H1 (cell line): ENCODE results near the gene TRAPPC12.

Source experiments
- CHD1 ChIP-seq: IDR thresholded peaks from 2 replicates; pipeline ENCODE4 v1.6.1; 2012; ENCODE audit warnings: low read depth, low read length, improper control_type of control experiment
- CREB1 ChIP-seq: IDR thresholded peaks from 2 replicates; pipeline ENCODE4 v1.6.1; 2012; ENCODE audit warnings: inconsistent platforms
- EP300 ChIP-seq, 2 experiments: IDR thresholded peaks; 1 replicate in 1 of 2; 2 replicates in 1 of 2; pipeline ENCODE4 v1.6.1; 2011 to 2012; ENCODE audit warnings: low read depth in 2 of 2, low read length in 2 of 2, mild to moderate bottlenecking in 2 of 2, borderline replicate concordance in 1 of 2, inconsistent platforms in 1 of 2, moderate library complexity in 1 of 2
- HDAC6 ChIP-seq: IDR thresholded peaks from one replicate; pipeline ENCODE4 v1.7.1; 2012; ENCODE audit warnings: low read depth, mild to moderate bottlenecking, inconsistent platforms, low read length, moderate library complexity
- PHF8 ChIP-seq: fragments of 200-600 bp; sonication (generic); conservative IDR thresholded peaks from 2 replicates; pipeline ENCODE4 v1.7.1; 2012; ENCODE audit warnings: low read depth, mild to moderate bottlenecking, inconsistent platforms, low read length, moderate library complexity
- POLR2A ChIP-seq, 2 experiments: IDR thresholded peaks; 1 replicate in 1 of 2; 2 replicates in 1 of 2; pipeline ENCODE4 v1.6.1; 2011; ENCODE audit warnings: low read depth in 2 of 2, low read length in 2 of 2, mild to moderate bottlenecking in 2 of 2; ENCODE audit errors: control extremely low read depth in 1 of 2
- SIRT6 ChIP-seq: IDR thresholded peaks from one replicate; pipeline ENCODE4 v1.7.1; 2012; ENCODE audit warnings: low read length, inconsistent platforms
- SUZ12 ChIP-seq: fragments of 200-600 bp; sonication (generic); IDR thresholded peaks from 2 replicates; pipeline ENCODE4 v1.6.1; 2012; ENCODE audit warnings: mild to moderate bottlenecking, inconsistent platforms, low read length, moderate library complexity, mixed read lengths
- TEAD4 ChIP-seq: IDR thresholded peaks from 2 replicates; pipeline ENCODE4 v1.6.1; 2012; ENCODE audit warnings: low read depth, low read length, inconsistent platforms, mixed read lengths
- YY1 ChIP-seq: IDR thresholded peaks from 2 replicates; pipeline ENCODE4 v1.6.1; 2011; ENCODE audit warnings: low read depth, mild to moderate bottlenecking, low read length
- TF ChIP-seq, protein P1 (sequence below), 3 experiments: IDR thresholded peaks; 1 replicate in 2 of 3; 2 replicates in 1 of 3; pipeline versions ENCODE4 v1.5.1 to v1.6.1; 2011; ENCODE audit warnings: low read length in 3 of 3, mild to moderate bottlenecking in 3 of 3, inconsistent platforms in 2 of 3, low read depth in 1 of 3, moderate library complexity in 1 of 3; ENCODE audit not compliant: insufficient read depth in 1 of 3; ENCODE audit errors: control extremely low read depth in 1 of 3
- TF ChIP-seq, protein P2 (sequence below): IDR thresholded peaks from 2 replicates; pipeline ENCODE4 v1.6.1; 2012; ENCODE audit warnings: low read length, inconsistent platforms

DNA sequence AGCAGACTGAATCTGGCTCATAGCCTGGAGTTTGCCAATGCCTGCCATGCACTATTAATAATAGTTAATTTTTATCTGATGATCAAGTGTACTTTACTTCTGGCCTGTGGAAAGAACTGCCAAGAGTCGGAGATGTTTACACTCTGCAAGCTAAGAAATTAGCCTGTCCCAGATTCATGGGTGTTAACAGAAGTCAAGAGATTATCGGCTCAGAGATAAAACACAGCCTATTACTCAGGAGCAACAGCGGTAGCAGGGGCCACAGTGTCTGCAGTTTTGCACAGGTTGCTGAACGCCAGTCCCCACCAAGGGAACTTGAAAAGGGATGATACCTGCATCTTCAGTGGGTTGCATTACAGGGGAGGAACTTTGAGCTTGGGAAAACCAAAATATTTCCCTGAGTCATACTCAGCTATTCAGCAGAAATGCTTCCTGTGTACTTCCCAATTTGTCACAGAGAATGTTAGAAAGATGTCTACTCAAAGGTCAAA lies 144.1 kb downstream of the TRAPPC12 start:
- TF ChIP-seq CREB1: no peak
- TF ChIP-seq, protein P1, sequence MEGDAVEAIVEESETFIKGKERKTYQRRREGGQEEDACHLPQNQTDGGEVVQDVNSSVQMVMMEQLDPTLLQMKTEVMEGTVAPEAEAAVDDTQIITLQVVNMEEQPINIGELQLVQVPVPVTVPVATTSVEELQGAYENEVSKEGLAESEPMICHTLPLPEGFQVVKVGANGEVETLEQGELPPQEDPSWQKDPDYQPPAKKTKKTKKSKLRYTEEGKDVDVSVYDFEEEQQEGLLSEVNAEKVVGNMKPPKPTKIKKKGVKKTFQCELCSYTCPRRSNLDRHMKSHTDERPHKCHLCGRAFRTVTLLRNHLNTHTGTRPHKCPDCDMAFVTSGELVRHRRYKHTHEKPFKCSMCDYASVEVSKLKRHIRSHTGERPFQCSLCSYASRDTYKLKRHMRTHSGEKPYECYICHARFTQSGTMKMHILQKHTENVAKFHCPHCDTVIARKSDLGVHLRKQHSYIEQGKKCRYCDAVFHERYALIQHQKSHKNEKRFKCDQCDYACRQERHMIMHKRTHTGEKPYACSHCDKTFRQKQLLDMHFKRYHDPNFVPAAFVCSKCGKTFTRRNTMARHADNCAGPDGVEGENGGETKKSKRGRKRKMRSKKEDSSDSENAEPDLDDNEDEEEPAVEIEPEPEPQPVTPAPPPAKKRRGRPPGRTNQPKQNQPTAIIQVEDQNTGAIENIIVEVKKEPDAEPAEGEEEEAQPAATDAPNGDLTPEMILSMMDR (IDR thresholded peaks at IDR 0.05; ENCODE audit: control extremely low read depth in 1 of 3, insufficient read depth in 1 of 3, low read depth in 1 of 3, low read length in 3 of 3): no peak
- no peak for TF ChIP-seq SIRT6
- TF ChIP-seq SUZ12: no peak
- TF ChIP-seq, protein P2, sequence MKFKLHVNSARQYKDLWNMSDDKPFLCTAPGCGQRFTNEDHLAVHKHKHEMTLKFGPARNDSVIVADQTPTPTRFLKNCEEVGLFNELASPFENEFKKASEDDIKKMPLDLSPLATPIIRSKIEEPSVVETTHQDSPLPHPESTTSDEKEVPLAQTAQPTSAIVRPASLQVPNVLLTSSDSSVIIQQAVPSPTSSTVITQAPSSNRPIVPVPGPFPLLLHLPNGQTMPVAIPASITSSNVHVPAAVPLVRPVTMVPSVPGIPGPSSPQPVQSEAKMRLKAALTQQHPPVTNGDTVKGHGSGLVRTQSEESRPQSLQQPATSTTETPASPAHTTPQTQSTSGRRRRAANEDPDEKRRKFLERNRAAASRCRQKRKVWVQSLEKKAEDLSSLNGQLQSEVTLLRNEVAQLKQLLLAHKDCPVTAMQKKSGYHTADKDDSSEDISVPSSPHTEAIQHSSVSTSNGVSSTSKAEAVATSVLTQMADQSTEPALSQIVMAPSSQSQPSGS: no peak
- TF ChIP-seq CHD1: no peak
- no peak for TF ChIP-seq TEAD4
- no peak for TF ChIP-seq POLR2A (IDR thresholded peaks at IDR 0.05; ENCODE audit: control extremely low read depth in 1 of 2, low read depth in 2 of 2, low read length in 2 of 2)
- no peak for TF ChIP-seq PHF8
- no peak for TF ChIP-seq EP300 (IDR thresholded peaks at IDR 0.05; ENCODE audit: borderline replicate concordance in 1 of 2, low read depth in 2 of 2, low read length in 2 of 2)
- no peak for TF ChIP-seq HDAC6
- no peak for TF ChIP-seq YY1
